ENCODE measurements around the gene CPM. TPM values are rescaled to one million over a fixed set of nuclear protein-coding genes. Genes with fewer than 3 reads are reported as not detected.
A peak's percentile ranks its signal among the peaks of the same experiment; 100 is the strongest.
"Not testable (repeated sequence)": the region's sequence is repeated elsewhere in the genome, so short reads cannot be mapped to it uniquely, and the experiment has no call there.

CPM gene
- total RNA-seq, 4 donors from 2014 or later = 30.2 to 51.9 (median 35.0) TPM

GRCh38 chr12:68814490-68815231 is 118.3 kb downstream of the CPM start:
- Histone ChIP-seq H3K27ac (replicated peaks in 1 of 4) (no peak overlapping the region), H3K4me3 (no peak overlapping the region), H3K27me3 (no peaks in the 10 kb centered on the region), H3K9me3 (no peaks in the 10 kb centered on the region), H3K4me1 (peaks cover 10 to 50% (median 48%) of the 10 kb centered on the region in 4 donors), H3K36me3 (peaks cover 29 to 89% (median 68%) of the 10 kb centered on the region in 4 donors)
- TF ChIP-seq CTCF (IDR thresholded peaks at IDR 0.05) = no peak
- TF ChIP-seq POLR2AphosphoS5 (IDR thresholded peaks at IDR 0.05) = no peak
- TF ChIP-seq EP300 (IDR thresholded peaks at IDR 0.05) = no peak
- no peak for TF ChIP-seq POLR2A (IDR thresholded peaks at IDR 0.05; ENCODE audit: low read depth)
- intact Hi-C loops (cut with DNase I) = no loop called here
- WGBS = 82% methylated on average over 3 of the region's 3 CpGs
- DNase-seq (ENCODE audit: extremely low spot score) = no peak

GRCh38 chr12:68813242-68813593 is 119.8 kb downstream of the CPM start:
- DNase-seq (ENCODE audit: extremely low spot score) = no peak
- intact Hi-C loops (cut with DNase I) = no loop called here
- Histone ChIP-seq H3K36me3 (peaks cover 19 to 78% (median 58%) of the 10 kb centered on the region in 4 donors), H3K4me3 (no peak overlapping the region), H3K9me3 (no peaks in the 10 kb centered on the region), H3K27ac (replicated peaks in 1 of 4) (no peak overlapping the region), H3K27me3 (no peaks in the 10 kb centered on the region), H3K4me1 (peaks cover 16 to 56% (median 51%) of the 10 kb centered on the region in 4 donors)
- WGBS = 90% methylated on average over 2 of the region's 2 CpGs
- TF ChIP-seq POLR2AphosphoS5 (IDR thresholded peaks at IDR 0.05) = no peak
- no peak for TF ChIP-seq POLR2A (IDR thresholded peaks at IDR 0.05; ENCODE audit: low read depth)
- no peak for TF ChIP-seq EP300 (IDR thresholded peaks at IDR 0.05)
- no peak for TF ChIP-seq CTCF (IDR thresholded peaks at IDR 0.05)

- Histone ChIP-seq H3K4me3 (no peak overlapping the region), H3K36me3 (peaks cover 19 to 73% (median 55%) of the 10 kb centered on the region in 4 donors), H3K27ac (replicated peaks in 1 of 4) (no peak overlapping the region), H3K9me3 (no peaks in the 10 kb centered on the region), H3K27me3 (no peaks in the 10 kb centered on the region), H3K4me1 (peaks cover 16 to 56% (median 51%) of the 10 kb centered on the region in 4 donors)
- intact Hi-C loops (cut with DNase I) = no loop called here
- 74% methylated on average over 1 of the region's 1 CpG for WGBS
- TF ChIP-seq CTCF (IDR thresholded peaks at IDR 0.05) (no peak), POLR2A (IDR thresholded peaks at IDR 0.05; ENCODE audit: low read depth) (no peak), EP300 (IDR thresholded peaks at IDR 0.05) (no peak), POLR2AphosphoS5 (IDR thresholded peaks at IDR 0.05) (no peak)
- no peak for DNase-seq (ENCODE audit: extremely low spot score)
Observed at GRCh38 chr12:68812553-68813241, 120.3 kb downstream of the CPM start.

- H3K9me3 ChIP-seq; DNase-seq (ENCODE audit: extremely low spot score); intact Hi-C loops (cut with DNase I); H3K27ac ChIP-seq (replicated peaks in 1 of 4); H3K4me3 ChIP-seq; H3K27me3 ChIP-seq: not testable (repeated sequence)
- WGBS = 81% methylated on average over 6 of the region's 6 CpGs
- peaks cover 19 to 61% (median 57%) of the 10 kb centered on the region in 4 donors for H3K4me1 ChIP-seq
- peaks cover 11 to 63% (median 44%) of the 10 kb centered on the region in 4 donors for H3K36me3 ChIP-seq
Observed at GRCh38 chr12:68811573-68811972, 121.4 kb downstream of the CPM start.

- Histone ChIP-seq H3K4me3 (peak overlapping the region in 1 of 4 donors; percentile 99), H3K36me3 (peaks cover 11 to 51% (median 34%) of the 10 kb centered on the region in 4 donors), H3K27ac (replicated peaks in 1 of 4) (peak overlapping the region in 1 of 4 donors; percentile 100), H3K4me1 (peaks cover 19 to 53% (median 49%) of the 10 kb centered on the region in 4 donors)
- H3K9me3 ChIP-seq; H3K27me3 ChIP-seq; DNase-seq (ENCODE audit: extremely low spot score); intact Hi-C loops (cut with DNase I): not testable (repeated sequence)
- 96% methylated on average over 13 of the region's 13 CpGs for WGBS
Observed at GRCh38 chr12:68810027-68810389, 123.0 kb downstream of the CPM start.
